ENCODE results near the gene LCN10. TPM values are rescaled to one million over a fixed set of nuclear protein-coding genes. Genes with fewer than 3 reads are reported as not detected.
"Not testable (repeated sequence)": the region's sequence is repeated elsewhere in the genome, so short reads cannot be mapped to it uniquely, and the experiment has no call there.

Gene LCN10
- total RNA-seq, 1 donor from 2014 or later = not detected

DNA sequence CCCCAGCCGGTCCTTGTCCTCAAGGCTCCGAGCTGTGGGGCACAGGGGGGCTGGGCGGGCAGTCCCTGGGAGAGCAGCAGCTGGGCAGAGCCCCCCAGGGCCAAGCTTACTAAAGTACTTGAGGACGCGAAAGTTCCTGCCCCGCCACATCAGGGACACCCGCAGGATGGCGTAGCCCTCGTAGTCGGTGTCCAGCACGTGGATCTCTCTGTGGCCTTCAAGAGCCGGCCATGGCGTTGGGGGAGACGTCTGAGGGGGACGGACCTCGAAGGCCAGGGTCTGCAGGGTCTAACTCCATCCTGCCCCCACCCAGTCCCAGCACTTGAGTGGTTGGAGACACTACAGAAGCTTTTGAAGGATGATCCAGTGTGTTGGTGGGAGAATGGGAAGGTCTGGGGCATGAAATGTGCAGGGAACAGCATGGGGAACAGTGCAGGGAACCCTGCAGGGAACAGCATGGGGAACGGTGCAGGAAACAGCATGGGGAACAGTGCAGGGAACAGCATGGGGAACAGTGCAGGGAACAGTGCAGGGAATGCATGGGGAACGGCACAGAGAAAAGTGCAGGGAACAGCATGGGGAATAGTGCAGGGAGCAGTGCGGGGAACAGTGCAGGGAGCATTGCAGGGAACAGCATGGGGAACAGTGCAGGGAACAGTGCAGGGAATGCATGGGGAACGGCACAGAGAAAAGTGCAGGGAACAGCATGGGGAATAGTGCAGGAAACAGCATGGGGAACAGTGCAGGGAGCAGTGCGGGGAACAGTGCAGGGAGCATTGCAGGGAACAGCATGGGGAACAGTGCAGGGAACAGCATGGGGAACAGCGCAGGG lies 12.8 kb upstream of the LCN10 start:
- DNase-seq (ENCODE audit: low read depth in 2 of 2) = not testable (repeated sequence)

DNA sequence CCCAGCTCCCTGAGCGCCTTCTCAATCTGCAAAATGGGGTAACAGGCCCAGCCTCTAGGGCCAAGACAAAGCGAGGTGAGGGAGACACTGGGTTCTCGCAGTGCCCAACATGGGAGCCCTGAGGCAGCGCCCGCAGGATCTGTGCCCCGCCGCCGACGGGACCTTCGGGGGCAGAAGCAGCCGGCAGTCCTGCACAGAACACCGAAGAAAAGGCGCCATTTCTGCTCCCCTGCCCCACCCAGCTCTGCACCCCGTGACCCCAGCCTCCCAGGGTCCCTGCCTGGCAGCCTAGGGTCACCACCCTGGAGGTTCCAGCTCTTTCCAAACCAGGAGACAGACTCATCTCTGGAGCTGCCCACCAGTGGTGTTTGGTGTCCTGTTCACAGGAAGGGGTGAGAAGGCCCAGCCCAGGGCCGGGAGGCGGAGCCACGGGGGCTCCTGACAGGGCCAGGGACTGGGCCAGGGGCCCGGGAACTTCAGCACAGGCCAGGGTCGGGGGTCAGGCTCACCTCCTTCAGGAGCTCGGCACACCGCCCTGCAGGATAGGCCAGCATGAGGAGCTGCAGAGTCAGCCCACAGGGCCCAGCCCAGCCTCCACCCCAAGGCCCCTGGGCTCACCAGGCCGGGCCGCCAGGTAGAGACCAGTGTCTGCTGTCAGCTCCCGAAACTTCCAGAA lies 12.0 kb upstream of the LCN10 start:
- no peak for DNase-seq (ENCODE audit: low read depth in 2 of 2)

- DNase-seq (ENCODE audit: low read depth in 2 of 2) = no peak
Measured at GRCh38 chr9:136754059-136754572, 11.4 kb upstream of the LCN10 start.

- DNase-seq (ENCODE audit: low read depth in 2 of 2) = no peak
Measured at GRCh38 chr9:136753371-136754058, 10.8 kb upstream of the LCN10 start.

DNA sequence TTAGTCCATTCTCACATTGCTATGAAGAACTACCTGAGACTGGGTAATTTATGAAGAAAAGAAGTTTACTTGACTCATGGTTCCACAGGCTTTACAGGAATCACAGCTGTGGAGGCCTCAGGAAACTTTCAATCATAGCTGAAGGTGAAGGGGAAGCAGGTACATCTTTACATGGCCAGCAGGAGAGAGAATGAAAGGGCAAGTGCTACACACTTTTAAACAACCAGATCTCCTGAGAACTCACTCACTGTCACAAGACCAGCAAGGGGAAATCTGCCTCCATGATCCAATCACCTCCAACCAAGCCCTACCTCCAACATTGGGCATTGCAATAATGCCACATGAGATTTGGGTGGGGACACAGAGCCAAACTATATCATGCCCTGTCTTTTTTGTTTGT lies 9.1 kb upstream of the LCN10 start:
- DNase-seq (ENCODE audit: low read depth in 2 of 2) = no peak

DNA sequence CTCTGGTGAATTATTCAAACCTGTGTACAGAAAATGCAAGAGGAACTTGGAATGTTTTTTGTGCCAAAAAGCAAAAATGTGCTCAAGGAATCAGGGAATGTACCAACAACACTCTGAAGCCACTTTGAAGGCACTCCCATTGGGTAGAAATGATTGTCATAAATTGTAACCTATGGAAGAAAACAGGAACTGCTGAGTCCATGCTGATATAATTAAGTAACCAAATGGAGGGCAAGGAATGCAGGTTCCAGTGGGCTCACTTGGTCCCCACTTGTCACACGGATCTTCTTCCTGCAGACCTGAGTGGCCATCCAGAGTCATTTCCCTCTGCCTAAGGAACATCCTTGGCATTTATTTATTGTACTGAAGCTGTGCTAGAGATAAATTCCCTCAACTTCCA lies 8.5 kb upstream of the LCN10 start:
- no peak for DNase-seq (ENCODE audit: low read depth in 2 of 2)

- DNase-seq (ENCODE audit: low read depth in 2 of 2) = no peak
Measured at GRCh38 chr9:136750526-136750925, 7.8 kb upstream of the LCN10 start.

DNA sequence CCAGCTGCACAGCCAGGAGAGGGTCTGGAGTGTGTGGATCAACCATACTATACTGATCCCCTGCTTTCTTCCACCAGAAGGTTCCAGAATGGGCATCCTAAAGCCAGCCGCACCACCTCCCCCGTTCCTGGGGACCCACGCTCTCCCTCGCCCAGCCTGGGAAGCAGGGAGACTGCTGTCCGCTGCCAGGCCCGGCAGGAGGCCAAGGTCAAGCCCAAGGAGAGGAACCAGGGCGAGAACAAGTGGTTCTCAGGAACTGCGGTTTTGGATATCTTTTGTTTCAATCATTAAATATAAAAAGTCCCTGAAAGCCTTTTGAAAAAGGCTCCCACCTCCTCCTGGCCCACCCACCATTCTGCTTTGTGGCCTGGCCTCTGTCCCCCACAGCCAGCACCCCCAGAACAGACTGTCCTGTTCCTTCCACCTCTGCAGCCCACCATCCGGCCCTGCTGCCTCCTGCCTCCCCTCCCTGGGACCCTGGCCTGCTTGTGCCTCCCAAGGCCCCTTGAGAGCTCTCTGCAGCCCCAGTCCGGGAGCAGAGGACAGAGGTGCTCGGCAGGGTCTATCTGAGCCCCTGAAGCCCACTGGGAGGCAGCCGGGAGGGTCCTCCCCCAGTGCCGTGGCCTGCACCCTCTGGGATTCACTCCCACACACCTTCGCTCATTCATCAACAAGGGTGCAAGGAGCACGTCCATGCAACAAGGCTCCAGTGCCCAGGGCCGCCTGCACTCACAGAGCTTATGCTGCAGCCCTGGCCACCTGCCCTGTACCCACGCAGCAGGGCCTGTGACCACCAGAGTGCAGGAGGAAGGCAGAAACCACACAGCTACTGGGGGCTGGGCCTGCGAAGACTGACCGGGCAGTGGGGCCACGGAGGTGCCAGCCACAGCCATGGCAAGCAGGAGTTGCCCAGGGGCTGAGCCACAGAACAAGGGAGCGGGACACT lies 6.2 kb upstream of the LCN10 start:
- DNase-seq (ENCODE audit: low read depth in 2 of 2) = no peak

- DNase-seq (ENCODE audit: low read depth in 2 of 2) = no peak
Measured at GRCh38 chr9:136748201-136748600, 5.5 kb upstream of the LCN10 start, which contains the start of gene LCN6. TSS of gene LCN6 (minus strand) at chr9:136748525. CDS start at chr9:136748483, 42 bp downstream.

- DNase-seq (ENCODE audit: low read depth in 2 of 2) = no peak
Measured at GRCh38 chr9:136747161-136748060, 4.7 kb upstream of the LCN10 start.

DNA sequence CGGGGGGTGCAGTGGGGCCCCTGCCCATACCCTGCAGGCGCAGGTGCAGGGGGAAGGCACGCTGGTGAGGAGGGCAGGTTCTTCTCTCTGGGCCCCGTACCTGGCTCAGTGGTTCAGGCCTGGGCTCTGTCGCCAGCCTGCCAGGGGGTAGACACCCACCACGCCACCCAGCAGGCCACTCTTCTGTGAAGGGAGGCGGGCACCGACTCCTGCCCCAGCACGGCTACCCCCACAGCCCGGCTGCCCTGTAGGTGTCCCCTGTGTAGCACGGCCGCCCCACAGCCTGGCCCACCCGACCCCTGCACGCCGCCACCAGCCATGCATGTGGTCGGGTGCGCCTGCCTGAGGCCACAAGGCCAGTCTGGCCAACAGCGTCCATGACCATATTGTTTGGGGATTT lies 3.9 kb upstream of the LCN10 start:
- no peak for DNase-seq (ENCODE audit: low read depth in 2 of 2)

DNA sequence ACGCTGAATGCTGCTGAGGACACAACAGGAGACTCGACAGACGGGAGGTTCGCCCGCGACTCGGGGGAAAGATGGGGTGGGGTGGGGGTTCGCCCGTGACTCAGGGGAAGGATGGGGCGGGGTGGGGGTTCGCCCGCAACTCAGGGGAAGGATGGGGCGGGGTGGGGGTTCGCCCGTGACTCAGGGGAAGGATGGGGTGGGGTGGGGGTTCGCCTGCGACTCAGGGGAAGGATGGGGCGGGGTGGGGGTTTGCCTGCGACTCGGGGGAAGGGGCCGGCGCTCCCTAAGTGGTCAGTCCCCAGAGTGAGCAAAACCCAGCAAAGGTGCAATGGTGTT lies 3.4 kb upstream of the LCN10 start:
- no peak for DNase-seq (ENCODE audit: low read depth in 2 of 2)

DNA sequence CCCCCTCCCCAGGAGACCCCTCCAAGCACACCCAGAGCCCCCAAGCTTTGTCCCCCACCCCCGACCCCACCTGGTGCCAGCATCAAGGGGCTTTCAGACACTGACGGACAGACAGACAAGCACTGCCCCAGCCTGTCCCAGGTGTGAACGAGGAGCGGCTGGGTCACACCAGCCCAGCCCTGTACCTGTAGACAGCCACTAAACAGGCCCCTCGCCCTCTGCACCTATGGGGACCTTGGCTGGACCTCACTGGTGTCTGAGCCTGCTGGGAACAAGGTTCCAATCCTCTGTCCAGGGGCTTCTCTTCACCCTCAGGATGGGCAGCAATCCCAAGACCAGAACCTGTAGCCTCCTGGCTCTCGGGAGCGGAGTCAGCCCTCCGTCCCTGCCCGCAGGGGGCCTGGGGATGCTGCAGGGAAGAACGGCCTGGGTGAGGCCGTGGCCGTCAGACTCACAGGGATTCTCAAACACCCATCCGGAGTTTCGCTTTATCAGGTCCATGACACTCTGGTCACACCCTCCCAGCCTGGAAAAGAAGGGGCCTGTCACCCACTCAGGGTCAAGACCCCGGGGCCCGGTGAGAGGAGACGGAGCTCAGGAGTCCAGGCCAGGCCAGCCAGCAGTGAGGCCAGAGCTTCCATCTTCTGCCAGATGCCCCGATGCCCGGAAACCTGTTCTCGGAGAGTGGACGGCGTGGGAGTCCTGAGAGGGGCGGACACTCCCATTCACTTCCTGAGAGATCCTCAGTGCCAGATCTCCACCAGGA lies 2.8 kb upstream of the LCN10 start:
- peak in 1 of 2 donors; percentile 29 for DNase-seq (ENCODE audit: low read depth in 2 of 2)

DNA sequence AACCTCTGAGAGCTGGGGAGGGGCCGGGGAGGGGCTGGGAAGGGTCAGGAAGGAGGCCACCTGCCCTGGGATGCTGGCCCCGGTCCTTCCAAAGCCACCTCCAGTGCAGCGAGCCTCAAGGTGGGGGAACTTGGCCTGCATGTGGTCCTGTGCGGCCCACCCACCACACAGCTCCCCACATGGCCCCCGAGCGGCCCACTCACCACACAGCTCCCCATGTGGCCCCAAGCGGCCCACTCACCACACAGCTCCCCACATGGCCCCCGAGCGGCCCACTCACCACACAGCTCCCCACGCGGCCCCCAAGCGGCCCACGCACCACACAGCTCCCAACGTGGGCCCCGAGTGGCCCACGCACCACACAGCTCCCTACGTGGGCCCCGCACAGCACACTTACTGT lies 2.0 kb upstream of the LCN10 start:
- DNase-seq (ENCODE audit: low read depth in 2 of 2) = no peak

- DNase-seq (ENCODE audit: low read depth in 2 of 2) = no peak
Measured at GRCh38 chr9:136743639-136744211, 985 bp upstream of the LCN10 start.

DNA sequence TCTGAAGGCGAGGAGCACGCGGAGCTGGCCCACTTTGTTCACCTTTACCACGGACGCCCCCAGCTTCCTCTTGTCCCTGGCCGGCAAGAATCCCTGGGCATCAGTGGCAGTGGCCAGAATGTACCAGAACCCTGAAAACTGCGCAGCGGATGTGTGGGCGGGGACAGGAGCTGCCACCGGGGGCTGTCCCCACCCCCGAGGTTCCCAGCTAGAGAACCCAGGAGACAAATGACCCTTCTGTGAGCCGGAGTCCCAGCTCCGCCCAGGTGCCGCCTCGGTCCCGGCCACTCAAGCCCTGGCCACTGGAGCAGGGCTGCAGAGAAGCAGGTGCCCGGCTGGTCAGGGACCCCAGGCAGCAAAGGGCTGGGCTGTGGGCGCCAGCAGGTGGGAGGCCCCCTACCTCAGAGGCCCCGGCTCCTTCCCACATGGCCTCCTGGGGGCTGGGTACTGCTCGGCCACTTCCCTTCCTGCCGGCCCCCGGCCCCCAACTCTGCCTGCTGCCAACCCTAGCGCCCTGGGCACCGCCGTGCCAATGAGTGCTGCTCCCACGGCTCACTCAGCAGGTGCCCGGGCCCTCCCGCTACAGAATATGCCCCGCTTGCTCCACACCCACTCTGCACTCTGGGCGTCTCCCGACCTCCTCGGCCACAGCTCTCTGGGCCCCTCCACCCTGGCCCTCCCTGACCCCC lies 713 bp downstream of the LCN10 start:
- DNase-seq (ENCODE audit: low read depth in 2 of 2) = no peak

DNA sequence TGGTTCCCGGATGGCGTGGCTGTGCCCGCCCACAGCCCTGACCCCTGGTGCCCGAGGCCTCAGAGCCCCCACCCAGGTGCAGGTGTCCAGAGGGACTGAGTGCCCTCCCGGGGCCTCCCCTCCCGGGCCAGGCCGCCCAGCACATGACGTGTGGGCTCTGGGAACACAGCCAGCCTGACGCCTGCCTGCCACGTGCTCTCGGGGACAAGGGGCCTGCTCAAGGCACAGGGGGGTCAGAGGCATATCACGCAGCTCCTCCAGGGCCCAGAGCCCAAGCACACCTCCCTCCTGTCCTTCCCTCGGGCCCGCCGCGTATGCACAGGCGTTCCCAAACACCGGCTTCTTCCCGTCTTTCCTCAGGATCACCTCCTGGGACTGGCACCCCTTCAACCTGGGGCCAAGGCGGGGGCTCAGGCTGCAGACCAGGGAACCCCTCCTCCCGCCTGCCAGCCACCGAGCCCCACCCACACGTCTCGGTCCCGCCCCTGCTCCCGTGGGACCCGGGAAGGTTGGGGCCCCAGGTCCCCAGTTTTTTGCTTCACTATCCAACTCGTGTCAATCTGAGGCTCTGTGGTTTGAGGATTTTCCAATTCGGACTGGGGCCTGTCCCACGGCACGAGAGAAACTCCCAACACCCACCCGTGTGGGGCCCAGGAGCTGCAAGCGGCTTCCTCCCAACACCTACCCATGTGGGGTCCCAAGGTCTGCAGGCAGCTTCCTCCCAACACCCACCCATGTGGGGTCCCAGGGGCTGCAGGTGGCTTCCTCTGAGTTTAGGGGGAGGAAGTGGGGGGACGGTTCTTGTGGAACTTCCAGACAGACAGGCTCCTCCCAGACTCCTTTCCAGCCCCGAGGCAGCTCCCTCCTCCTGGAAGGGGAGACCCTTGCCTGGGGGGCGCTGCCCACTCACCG lies 1.5 kb downstream of the LCN10 start:
- peak in 1 of 2 donors; percentile 66 for DNase-seq (ENCODE audit: low read depth in 2 of 2)

Measured in lung microvascular endothelial cell (primary cell).